AG09309 (cell line): ENCODE measurements around the gene TNFSF9.

Experiments used
- DNase-seq: peaks from one replicate; pipeline ENCODE4 v3.0.0-alpha.2; 2010; ENCODE audit warnings: low read depth
- H3K4me3 ChIP-seq: 2 replicates; pipeline ENCODE4 v1.5.1; 2011; ENCODE audit warnings: mild to moderate bottlenecking, low read depth, low read length, moderate library complexity; ENCODE audit not compliant: control insufficient read depth
- CTCF ChIP-seq: IDR thresholded peaks from 2 replicates; pipeline ENCODE4 v1.5.1; 2011; ENCODE audit warnings: mild to moderate bottlenecking, low read depth, low read length, inconsistent platforms; ENCODE audit not compliant: insufficient read depth, control insufficient read depth; ENCODE audit errors: missing control alignments

The TNFSF9 gene

GRCh38 chr19:6489278-6490061 lies 41.4 kb upstream of the TNFSF9 start:
- TF ChIP-seq CTCF: no peak
- no peak overlapping the region for H3K4me3 ChIP-seq
- no peak for DNase-seq

GRCh38 chr19:6490134-6490533 lies 40.7 kb upstream of the TNFSF9 start:
- DNase-seq: no peak
- TF ChIP-seq CTCF: no peak
- no peak overlapping the region for H3K4me3 ChIP-seq

GRCh38 chr19:6491802-6492592 lies 38.8 kb upstream of the TNFSF9 start:
- TF ChIP-seq CTCF: no peak
- no peak for DNase-seq
- no peak overlapping the region for H3K4me3 ChIP-seq

GRCh38 chr19:6494438-6495036 lies 36.3 kb upstream of the TNFSF9 start:
- no peak for DNase-seq
- no peak overlapping the region for H3K4me3 ChIP-seq
- no peak for TF ChIP-seq CTCF

GRCh38 chr19:6495947-6496346 lies 34.9 kb upstream of the TNFSF9 start:
- DNase-seq: no peak
- H3K4me3 ChIP-seq: no peak overlapping the region
- no peak for TF ChIP-seq CTCF

- DNase-seq: no peak
- no peak for TF ChIP-seq CTCF
- H3K4me3 ChIP-seq: no peak overlapping the region
Observed at GRCh38 chr19:6498294-6499036, 32.4 kb upstream of the TNFSF9 start.
